SK-N-MC (cell line): ENCODE measurements around the gene FAM120A.
"Not testable (repeated sequence)": the region's sequence is repeated elsewhere in the genome, so short reads cannot be mapped to it uniquely, and the experiment has no call there.

Experiments used
- DNase-seq: peaks from one replicate; pipeline ENCODE4 v3.0.0-alpha.2; 2011; ENCODE audit warnings: low read depth, low spot score
- H3K27ac ChIP-seq: fragments of 200-600 bp; sonication (generic); 2 replicates; pipeline ENCODE4 v1.5.1; 2016; ENCODE audit warnings: mixed run types
- H3K36me3 ChIP-seq: fragments of 200-600 bp; sonication (generic); 2 replicates; pipeline ENCODE4 v1.6.1; 2017; ENCODE audit warnings: antibody characterized with exemption, low read length, mixed read lengths; ENCODE audit not compliant: insufficient read depth
- H3K4me3 ChIP-seq: fragments of 200-600 bp; sonication (generic); 2 replicates; pipeline ENCODE4 v1.5.1; 2016
- H3K9ac ChIP-seq: fragments of 200-600 bp; sonication (generic); 2 replicates; pipeline ENCODE4 v1.8.0; 2017; ENCODE audit warnings: mixed run types, mixed read lengths; ENCODE audit not compliant: insufficient read length
- H3K9me3 ChIP-seq: fragments of 200-600 bp; sonication (generic); 2 replicates; pipeline ENCODE4 v1.6.1; 2017; ENCODE audit warnings: low read depth, mild to moderate bottlenecking, antibody characterized with exemption, low read length, moderate library complexity, mixed read lengths
- EZH2 ChIP-seq: fragments of 200-600 bp; sonication (generic); IDR thresholded peaks from one replicate; pipeline ENCODE4 v1.6.1; 2017; ENCODE audit warnings: antibody characterized with exemption
- FOXP2 ChIP-seq: optimal IDR thresholded peaks from 2 replicates; pipeline ENCODE3; 2011; ENCODE audit warnings: mild to moderate bottlenecking, moderate library complexity; ENCODE audit not compliant: insufficient read depth; ENCODE audit errors: extremely low read length, control extremely low read depth
- POLR2AphosphoS5 ChIP-seq: IDR thresholded peaks from 2 replicates; pipeline ENCODE4 v1.6.1; 2012; ENCODE audit warnings: mild to moderate bottlenecking, low read depth, low read length, borderline replicate concordance

The FAM120A gene

DNA sequence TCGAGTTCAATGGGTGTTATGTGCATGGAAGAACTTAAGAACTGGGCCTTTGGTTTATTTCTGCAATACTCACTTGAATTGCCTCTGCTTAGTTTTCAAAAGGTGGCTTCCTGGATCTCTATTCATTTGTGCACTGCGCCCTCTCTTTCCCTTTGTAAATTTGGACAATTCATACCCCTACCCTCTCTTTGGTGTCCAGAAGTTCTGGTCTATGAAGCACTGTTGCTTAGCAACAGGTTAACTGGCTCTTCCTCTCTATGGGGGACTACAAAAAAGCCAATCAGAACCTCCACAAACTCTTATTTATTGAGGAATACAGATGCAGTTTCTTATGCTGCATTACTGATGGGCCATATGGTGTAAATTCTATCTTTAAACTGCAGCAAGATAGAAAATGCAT, 13.5 kb upstream of the FAM120A start:
- no peak overlapping the region for H3K27ac ChIP-seq
- no peak for DNase-seq
- H3K4me3 ChIP-seq, result no peak overlapping the region
- TF ChIP-seq POLR2AphosphoS5, result no peak
- TF ChIP-seq FOXP2, result no peak
- TF ChIP-seq EZH2, result no peak
- no peak overlapping the region for H3K9ac ChIP-seq
- no peaks in the 10 kb centered on the region for H3K36me3 ChIP-seq
- no peaks in the 10 kb centered on the region for H3K9me3 ChIP-seq

DNA sequence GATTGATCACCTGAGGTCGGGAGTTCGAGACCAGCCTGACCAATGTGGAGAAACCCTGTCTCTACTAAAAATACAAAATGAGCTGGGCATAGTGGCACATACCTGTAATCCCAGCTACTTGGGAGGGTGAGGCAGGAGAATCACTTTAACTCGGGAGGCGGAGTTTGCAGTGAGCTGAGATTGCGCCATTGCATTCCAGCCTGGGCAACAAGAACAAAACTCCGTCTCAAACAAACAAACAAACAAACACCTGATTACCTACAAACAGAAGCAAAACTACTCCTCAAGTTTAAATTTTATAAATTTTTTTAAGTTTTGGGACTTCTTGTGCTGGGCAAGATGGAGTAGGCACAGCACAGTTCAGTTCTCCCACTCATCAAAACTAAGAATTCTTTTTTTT, 12.2 kb upstream of the FAM120A start:
- H3K27ac ChIP-seq, result not testable (repeated sequence)

DNA sequence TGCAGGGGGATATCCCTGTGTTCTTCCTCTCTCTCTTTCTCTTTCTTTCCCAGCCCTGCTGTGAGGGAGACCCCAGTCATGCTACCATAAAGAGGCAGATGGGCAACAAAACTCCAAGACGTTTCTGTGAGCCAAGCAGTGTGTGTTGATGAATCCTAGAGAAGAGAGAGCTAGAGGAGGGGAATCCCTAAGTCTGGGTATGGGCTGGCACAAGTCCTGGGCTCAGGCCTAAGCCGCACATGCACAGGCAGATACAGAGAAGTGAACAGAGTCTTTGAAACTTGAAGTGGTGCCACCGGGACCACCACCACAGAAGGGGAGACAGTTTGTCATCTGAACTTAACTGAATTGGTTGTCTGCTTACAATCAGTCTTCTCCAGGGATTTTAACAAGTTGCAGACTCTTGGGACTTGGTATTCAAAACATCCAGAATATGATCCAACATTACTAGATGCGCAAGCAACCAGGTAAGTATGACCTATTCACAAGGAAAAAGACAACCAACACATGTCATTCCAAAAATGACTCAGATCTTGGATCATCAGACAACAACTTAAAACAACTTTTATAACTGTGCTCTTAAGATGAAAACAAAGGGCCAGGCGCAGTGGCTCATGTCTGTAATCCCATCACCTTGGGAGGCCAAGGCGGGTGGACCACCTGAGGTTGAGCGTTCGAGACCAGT, 10.4 kb upstream of the FAM120A start:
- Histone ChIP-seq H3K4me3 (no peak overlapping the region), H3K9me3 (no peaks in the 10 kb centered on the region), H3K9ac (no peak overlapping the region), H3K36me3 (no peaks in the 10 kb centered on the region; the same call in 1 of the 2 replicates), H3K27ac (no peak overlapping the region)
- DNase-seq, result no peak
- TF ChIP-seq POLR2AphosphoS5 (no peak), EZH2 (no peak), FOXP2 (no peak)

More for the DNA sequence above, 12.2 kb upstream of the FAM120A start:
- not testable (repeated sequence) for H3K36me3 ChIP-seq, DNase-seq, H3K4me3 ChIP-seq, H3K9me3 ChIP-seq, H3K9ac ChIP-seq

DNA sequence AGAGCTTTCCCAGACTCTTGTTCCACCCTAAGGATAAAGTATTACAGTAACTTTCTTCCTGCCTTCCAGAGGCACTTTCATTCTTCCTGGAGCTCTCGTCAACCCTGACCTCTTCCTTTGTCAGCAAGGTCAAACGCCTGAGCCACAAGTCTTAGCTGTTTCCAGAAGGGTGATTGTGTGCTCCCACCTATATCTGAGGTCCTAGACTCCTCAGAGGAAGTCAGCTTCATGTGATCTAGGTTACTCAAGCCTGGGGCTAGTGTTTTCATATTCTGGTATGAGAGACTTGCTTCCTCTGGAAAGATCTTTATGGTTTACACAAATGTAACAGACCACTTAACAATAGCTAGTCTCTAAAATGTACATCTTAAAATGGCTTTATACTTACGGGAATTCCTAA, 5.4 kb upstream of the FAM120A start:
- no peak for TF ChIP-seq EZH2
- TF ChIP-seq FOXP2, result no peak
- TF ChIP-seq POLR2AphosphoS5, result no peak
- no peak overlapping the region for H3K27ac ChIP-seq
- no peak for DNase-seq
- no peak overlapping the region for H3K4me3 ChIP-seq
- H3K9ac ChIP-seq, result no peak overlapping the region
- peaks cover 30% of the 10 kb centered on the region for H3K36me3 ChIP-seq
- H3K9me3 ChIP-seq, result no peaks in the 10 kb centered on the region

DNA sequence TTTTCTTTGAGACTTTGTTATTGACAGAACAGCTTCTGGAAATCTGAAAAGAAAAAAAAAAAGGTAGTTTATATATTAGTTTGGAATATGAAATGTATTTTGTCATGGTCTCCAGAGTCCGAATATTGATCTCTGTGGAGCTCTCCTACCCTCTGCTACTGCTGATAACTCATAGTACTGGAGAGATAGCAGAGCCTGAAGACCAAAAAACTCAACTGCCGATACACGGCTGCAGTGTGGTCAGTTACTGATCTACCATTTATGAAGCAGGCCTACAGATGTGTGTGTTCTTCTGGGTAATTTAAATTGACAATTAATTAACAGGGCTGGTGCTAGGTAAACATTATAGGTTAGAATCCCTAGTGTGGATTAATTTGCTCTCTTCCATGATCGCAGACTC, 3.8 kb upstream of the FAM120A start:
- no peak overlapping the region for H3K27ac ChIP-seq
- no peaks in the 10 kb centered on the region for H3K9me3 ChIP-seq
- TF ChIP-seq POLR2AphosphoS5 (no peak), EZH2 (no peak), FOXP2 (no peak)
- H3K9ac ChIP-seq, result no peak overlapping the region
- no peak for DNase-seq
- no peak overlapping the region for H3K4me3 ChIP-seq
- peaks cover 30% of the 10 kb centered on the region for H3K36me3 ChIP-seq

DNA sequence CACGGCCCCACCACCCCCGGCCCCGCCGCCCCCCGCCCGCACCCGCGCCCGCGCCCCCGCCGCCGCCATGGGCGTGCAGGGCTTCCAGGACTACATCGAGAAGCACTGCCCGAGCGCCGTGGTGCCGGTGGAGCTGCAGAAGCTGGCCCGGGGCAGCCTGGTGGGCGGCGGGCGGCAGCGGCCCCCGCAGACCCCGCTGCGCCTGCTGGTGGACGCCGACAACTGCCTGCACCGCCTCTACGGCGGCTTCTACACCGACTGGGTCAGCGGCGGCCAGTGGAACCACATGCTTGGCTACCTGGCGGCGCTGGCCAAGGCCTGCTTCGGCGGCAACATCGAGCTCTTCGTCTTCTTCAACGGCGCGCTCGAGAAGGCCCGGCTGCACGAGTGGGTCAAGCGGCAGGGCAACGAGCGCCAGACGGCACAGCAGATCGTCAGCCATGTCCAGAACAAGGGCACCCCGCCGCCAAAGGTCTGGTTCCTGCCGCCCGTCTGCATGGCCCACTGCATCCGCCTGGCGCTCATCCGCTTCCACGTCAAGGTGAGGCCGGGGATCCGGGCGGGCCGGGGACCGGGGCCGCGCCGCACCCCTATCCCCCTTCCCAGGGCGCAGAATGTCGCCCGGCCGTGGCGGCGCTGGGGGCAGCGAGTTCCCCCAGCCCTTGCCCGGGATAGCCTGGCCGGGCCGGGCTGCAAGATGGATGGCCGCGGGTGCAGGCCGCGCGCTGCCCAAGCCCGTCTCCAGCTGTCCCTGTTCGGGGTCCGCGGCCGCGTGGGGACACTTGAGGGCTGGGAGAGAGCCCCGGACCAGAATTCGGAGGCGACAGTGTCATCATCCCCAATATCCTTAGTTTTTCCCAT, 594 bp downstream of the FAM120A start:
- DNase-seq, result no peak
- Histone ChIP-seq H3K9ac (peak overlapping the region; percentile 94), H3K4me3 (peak overlapping the region; percentile 82), H3K27ac (peak overlapping the region; percentile 71), H3K36me3 (peaks cover 29% of the 10 kb centered on the region), H3K9me3 (no peaks in the 10 kb centered on the region)
- TF ChIP-seq POLR2AphosphoS5, result no peak
- TF ChIP-seq EZH2, result no peak
- TF ChIP-seq FOXP2, result no peak

DNA sequence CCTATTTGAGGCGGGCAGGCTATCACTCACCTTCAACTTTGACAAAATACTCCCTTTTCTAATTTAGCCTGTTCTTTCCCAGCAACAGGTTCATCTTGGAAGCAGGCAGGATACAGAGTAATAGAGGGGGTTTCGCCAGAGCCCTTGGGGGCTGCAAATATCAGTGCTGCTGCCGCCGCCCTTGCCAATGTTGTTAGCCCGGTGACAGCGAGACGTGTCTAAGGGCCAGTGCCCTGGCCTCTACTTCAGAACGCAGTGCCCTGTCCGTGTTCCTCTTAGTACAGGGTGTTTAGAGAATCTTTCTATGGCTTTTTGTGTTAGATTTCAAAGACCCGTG, 1.2 kb downstream of the FAM120A start:
- no peak for TF ChIP-seq FOXP2
- no peak for TF ChIP-seq EZH2
- TF ChIP-seq POLR2AphosphoS5, result no peak
- peaks cover 23% of the 10 kb centered on the region for H3K36me3 ChIP-seq

DNA sequence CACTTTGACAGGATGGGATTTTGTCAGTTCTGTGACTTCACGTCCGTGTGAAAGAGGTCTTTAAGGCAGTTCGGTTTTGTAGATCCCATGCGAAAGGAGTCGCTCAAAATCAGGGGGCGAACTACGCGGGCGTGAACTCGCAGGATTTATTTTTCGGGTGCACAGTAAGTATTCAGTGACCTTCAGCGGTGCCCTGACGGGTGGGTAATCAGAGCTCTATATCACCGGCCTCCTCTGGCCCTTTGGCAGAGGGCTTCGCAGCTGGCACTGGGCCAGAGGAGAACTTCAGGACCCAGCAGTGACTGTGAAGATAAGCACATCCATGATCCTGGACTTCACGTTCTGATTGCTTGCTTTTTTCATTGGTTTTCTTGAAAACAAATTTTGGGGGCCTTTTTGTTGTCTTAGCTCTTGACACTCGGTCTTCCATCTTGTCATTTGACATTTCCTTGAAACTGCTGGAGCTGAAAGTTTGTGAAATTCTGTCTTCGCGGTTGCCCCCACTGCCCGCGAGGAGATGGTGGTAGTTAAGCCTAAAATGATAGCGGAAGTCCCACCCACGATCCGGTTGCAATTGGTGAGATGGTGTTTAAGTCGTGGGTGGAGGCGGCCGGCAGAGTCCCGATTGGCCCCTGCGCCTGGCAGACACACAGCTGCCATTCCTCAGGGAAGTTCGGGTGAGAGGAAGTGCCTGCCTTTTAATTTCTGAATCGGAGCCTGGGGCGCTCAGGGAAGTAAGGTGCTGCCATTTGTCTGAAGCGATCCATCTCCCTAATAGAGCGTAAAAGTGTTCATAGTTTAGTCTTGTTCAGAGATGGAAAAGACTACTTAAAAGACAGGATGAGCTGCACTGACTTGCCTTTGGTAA, 1.8 kb downstream of the FAM120A start, which contains the start of gene FAM120AOS:
Gene FAM120AOS (minus strand): TSS at position 535 of the 868 bp plus-strand sequence. CDS start 872 bp downstream, outside the sequence.
- TF ChIP-seq POLR2AphosphoS5 (peak; percentile 73), FOXP2 (no peak), EZH2 (no peak)
- peaks cover 18% of the 10 kb centered on the region for H3K36me3 ChIP-seq
- peak within 1 kb of the TSS; percentile 94 for H3K9ac ChIP-seq

More for the DNA sequence above, 1.2 kb downstream of the FAM120A start:
- DNase-seq, result no peak
- no peaks in the 10 kb centered on the region for H3K9me3 ChIP-seq
- peak overlapping the region; percentile 71 for H3K27ac ChIP-seq
- H3K4me3 ChIP-seq, result peak overlapping the region; percentile 82
- H3K9ac ChIP-seq, result peak overlapping the region; percentile 94

More for the DNA sequence above, 1.8 kb downstream of the FAM120A start, which contains the start of gene FAM120AOS:
- Histone ChIP-seq H3K4me3 (peak within 1 kb of the TSS; percentile 82), H3K27ac (peak within 1 kb of the TSS; percentile 71), H3K9me3 (no peaks in the 10 kb centered on the region)
- DNase-seq, result peak; percentile 88
